Measurements from ENCODE around the gene CHSY1.

Gene CHSY1

DNA sequence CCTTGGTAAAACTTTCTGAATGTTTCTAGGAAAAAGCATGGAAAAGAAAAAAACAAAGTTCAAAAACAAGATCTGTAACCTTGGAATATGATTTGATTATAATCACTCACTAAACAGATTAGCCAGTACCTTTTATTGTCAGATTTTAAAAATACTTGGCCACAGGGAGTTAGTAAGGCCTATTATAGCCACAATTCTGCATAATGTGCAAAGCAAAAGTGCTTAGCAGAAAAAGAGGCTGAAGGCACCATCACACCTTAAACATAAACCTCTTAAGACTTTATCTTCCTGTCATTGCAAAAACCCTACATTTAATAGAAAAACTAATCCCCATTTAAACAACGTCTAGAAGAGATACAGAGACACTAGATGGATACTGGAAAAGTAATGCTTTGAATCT, 41.8 kb downstream of the CHSY1 start:
- DNase-seq: no peak

DNA sequence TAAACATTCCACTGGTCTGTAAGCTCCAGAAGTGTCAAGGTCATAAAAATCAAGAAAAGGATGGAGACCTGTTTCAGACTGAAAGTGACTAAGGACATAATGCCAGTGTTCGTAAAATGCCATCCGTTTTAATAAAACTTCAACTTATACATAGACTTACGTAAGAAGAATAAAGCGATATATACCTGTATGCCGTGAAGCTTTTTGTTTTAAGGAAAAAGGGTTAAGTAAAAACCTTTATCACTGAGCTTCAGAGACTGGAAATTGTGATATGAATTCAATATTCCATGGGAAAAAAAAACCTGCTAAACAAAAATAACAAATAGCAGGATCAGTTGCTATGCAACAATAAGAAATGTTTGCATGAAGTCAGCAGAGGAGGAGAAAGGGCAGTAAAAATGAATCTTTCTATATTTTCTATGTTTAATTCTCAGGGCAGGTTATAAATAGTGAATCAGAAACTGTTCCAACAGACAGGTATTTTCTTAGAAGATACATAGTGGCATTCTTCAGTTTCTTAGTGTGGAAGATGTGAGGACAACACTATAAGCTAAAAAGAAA, 42.5 kb downstream of the CHSY1 start:
- no peak for DNase-seq

DNA sequence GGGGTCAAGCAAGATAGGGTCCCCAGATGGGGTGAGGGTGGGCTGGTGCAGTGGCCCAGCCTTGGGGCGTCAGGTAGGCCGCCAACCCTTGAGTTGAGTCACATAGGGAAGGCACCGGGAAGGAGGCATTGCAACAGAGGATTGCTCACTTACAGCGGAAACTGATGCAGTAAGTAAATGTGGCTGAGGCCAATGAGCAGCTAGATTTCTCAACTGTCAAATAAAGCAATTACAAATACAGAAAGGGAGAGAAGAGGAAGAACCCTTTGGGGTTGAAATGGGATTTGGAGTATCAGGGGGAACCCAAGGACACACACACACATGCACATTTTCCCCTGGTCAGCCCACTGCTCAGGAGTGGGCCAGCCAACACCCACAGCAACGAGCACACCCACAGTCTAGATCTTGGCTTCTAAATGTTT, 44.0 kb downstream of the CHSY1 start:
- no peak for DNase-seq

DNA sequence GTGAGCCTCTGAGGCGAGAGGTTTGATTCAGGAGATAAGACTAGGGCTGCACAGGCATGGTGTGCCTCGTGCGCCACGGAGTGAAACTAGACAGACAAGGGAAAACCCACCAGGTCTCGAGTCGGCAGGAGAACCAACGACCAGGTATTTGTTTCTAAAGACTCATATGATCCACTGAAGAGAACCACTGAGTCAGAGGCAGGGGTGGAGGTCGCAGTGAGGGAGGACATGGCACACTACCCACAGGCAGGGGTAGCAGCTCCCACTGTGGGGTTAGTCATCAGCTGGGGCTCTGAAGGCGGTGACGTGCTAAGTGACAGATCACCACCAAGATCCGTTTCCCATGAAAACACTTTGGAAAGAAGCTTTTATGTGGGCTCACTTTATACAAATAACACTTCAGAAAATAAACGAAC, 45.7 kb downstream of the CHSY1 start:
- DNase-seq: no peak

DNA sequence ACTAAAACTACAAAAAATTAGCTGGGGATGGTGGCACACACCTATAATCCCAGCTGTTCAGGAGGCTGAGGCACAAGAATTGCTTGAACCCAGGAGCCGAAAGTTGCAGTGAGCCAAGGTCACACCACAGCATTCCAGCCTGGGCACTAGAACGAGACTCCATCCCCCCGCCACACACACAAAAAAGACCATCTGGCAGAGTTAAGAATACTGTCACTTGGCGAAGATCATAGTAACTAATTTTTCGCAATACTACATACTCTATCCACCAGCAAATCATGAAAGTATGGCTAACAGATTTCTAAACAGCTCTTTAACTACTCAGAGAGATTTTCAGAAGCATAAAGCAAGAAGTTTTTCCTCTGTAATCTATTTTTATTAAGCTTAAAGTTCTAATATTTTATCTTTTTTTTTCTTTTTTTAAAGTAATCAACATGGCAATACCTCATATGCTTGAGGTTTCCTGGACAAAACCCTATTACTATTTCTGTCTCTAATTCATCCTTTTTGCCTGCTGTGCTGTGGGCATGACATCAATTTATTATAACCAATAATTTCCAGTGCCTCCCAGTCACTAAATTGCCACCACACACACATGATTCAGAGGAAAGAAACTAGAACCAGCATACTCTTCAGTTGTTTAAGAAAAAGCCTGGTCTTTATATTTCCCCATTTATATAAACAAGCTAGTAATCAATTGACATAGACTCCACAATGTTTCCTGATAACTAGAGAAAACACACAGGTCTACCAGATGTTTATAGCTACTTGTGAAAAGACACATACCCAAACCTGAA, 46.9 kb downstream of the CHSY1 start:
- DNase-seq: peak; percentile 3

DNA sequence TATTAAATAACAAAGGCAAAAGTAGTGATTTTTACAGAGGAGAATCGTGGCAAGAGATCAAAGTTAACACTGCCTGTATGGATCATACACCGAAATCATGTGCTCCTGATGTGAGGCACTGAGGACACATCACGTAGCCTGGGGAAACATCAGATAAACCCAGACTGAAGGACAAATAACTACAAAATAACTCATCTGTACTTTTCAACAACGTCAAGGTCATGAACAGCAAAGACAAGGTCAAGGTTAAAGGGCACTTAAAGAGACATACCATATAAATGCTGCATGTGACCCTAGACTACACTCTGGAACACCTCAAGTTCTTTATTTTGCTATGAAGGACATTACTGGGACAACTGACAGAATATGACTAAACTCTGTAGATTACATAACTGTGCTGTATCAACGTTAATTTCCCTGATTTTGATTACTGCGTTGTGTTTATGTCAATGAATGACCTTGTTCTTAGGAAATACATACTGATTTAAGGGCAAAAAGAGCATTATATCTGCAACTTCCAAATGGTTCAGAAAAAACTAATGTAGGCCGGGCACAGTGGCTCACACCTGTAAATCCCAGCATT, 48.1 kb downstream of the CHSY1 start:
- no peak for DNase-seq

DNA sequence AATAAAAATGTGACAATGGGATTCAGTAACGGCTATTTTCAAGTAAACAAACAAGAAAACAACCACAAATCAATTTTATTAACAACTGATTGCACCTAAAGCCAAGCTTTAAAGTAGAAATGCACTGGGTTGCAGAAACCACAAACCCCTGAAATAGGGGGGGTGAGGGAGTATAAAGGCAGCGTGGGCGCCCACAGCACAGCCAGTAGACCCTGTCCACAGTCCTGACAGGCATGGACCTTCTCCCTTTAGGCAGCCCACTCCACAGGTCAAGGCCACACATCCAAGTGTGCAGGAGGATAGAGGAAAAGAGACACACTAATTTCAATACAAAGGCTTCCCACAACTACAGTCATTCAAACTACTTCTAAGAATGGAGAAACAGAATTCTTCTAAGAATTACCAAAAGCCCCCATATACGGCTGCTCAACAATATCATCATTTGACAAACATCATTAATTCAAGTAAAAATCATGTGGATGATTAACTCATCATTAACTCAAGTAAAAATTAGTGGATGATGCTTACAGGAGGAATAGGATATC, 48.7 kb downstream of the CHSY1 start:
- no peak for DNase-seq

DNA sequence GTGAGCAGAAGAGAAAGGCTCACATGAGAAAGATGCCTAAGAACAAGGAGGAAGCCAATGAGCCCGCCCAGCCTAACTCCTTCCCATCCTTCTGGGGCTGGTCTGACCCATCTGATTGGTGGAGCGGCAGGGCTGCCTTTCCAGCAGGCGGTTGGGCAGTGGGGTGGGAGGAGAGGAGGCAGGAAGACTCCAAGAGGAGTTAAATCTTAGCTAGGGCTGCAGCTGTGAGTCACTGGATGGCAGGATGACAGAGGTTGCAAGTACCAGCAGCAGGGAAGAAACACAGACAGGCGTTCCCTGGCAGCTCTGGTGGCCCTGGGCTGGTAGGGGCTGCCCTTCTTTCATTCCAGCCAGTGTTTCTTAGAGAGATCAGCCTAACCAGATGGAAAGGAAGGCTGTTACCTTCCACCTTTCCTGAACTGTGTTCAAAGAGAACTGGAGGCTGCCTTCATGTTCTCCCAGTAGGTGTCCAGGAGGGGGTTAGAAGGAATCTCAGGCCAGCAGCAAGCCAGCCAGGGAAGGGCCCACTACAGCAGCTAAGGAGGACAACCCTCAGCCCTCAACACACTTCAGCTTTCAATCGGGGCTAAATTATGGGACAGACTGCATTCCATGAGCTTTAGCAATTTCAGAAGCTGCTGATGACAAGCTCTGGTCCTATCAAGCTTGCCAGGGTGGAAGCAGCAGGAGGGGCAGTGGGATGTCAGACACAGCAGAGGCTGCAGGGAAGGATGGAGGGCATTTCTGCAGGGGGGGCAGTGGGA, 50.3 kb downstream of the CHSY1 start:
- peak; percentile 77 for DNase-seq

DNA sequence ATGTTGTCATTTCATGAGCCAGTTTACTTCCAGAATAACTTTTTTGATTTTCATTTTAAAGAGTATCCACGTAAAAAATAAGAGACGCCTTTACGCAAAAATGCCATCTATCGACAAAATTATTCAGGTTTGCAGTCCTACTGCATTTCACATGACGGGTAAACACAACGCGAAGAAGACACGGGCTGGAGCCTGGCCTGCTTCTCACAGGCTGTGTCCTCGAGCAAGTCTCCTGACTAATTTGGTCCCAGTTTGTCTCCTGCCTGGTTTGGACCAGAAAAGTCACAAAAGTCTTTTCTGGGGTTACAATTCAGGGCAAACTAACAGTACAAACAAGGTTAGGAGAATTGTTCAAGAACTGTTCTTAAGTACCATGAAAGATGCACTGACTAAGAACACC, 51.7 kb downstream of the CHSY1 start:
- no peak for DNase-seq

DNA sequence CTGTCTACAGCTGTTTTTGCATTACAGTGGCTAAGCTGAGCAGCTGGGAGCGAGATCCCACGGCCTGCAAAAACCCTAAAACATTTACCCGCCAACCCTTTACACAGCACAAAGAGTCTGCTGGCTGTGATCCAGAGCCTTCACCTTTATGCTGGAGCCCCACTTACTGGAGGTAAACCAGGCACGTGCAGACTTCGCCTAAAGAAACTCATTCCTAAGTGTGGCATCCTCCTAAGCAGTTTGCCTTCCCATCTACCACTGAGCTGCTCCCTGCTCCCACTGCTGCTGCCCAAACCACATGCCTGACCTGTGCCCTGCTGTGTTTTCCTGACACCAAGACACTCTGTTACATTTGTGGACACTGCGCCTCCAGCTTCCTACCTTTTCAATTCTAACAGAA, 53.0 kb downstream of the CHSY1 start:
- no peak for DNase-seq

DNA sequence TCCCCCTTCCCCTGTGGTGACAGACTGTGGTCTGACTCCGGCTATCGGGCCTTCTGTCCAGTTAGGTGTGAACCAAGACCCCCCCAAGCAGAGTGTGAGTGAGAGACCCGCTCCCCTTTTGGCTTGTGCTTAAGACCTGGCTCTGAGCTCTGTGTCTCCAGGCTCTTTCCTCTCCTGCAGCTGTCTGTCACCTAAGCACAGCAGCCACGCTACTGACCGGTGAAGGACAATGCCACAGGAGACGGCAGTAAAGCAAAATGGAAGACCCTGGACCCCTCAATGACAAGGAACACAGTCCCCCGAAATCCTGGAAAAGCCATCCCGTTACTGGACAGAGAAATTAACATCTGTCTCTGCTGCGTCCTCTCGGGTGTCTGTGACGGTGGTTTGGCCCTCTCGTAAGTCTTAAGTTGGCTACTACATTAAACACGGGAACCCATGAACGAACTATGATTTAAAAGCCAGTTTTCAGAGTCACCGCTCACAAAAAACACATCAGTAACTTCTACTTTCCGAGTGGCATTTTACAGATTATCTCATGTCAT, 53.7 kb downstream of the CHSY1 start:
- DNase-seq: no peak

DNA sequence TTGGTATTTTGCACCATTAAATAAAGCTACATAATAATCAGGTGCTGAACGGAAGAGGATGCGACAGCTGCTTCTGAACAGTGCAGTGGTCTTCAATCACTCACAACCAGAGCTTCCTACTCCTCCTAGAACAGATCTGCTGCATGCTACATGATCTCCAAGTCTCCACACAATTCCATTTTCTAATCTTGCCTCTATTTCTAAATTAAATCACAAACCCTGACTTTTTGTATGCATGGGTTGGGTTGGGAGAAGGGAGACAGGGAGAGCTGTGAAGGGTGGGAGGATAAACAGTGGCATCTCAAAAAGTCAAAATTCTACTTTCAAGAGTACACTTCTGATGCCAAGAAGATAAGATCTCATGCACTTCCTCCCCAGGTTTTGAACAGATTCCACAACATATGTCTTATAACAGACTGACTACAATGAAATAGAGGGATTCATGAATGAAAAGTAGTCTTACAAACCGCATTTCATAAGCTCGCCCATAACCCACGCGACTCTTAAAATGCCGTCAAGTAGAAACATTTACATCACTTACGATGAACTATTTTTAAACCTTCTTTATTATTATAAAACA, 57.2 kb downstream of the CHSY1 start:
- no peak for DNase-seq

DNA sequence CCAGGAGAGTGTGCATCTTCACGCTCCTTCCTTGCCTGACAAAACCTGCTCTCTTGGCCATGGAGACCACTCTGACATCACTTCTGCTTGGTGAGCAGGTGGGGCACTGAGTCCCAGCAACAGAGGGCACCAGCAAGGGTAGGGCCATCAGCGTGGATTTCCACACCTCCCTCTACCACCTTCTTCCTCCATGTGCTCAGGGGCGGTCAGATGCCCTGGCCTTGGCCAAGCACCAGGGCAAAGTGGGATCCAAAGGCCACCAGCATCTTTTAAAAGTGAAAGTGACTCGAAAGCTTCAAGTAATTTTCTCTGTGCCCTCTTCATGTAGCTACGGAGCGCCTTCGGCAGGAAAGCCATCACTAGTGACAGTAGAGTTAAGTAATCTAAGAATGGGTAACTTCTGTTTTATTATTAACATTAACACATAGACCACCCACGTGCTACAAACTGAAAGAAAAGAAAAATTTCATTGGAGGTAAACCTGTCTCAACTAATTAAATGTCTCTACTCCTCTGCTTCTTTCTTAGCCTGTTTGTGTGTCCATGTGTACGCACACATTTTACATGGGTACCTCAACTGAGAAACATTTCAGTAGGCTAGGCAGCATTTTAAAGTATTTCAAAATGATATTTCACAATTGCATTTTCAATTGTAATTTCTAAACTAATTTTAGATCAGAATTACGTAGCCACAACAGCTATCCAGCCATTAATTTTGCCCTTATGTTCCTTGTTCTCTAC, 57.9 kb downstream of the CHSY1 start:
- no peak for DNase-seq

DNA sequence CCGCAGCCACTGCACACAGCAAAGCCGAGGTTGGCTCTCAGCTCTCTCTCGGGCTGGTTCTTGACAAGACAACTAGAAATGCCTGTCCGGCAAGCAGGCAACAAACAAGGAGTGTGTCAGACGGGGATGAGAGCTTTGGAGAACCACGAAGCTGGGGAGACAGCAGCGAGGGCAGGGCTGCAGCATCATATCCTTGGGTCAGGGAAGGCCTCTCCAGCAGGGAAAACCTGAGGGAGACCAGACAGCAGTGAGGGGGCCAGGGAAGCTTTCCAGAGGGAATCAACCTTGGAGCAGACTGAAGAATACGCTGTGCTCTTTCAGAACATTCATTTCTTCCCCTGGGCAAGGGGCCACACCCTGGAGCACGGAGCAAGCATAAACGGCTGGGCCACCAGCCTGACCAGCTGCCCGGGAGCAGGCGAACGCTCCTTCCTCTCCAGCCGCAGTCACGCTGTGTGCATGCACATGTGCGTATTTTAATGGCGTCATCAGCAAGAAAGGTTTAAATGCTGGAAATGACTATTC, 58.7 kb downstream of the CHSY1 start:
- DNase-seq: no peak

DNA sequence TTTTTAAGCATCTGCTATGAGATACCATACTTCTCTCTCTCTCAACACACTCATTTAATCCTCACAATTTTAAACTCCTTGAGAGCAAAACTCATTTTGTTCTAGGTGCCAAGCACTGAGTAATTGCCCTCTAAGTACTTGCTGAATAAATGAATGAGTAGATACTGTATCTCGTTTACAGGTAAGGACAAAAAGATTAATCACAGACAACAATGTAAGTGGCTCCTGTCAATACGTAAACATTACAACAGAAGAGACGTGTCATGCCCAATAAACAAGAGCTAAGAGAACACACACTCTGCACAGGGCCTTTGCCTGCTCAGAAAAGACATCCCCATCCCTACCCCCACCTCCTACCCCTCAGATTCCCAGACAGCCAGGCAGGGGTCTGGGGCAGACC, 59.8 kb downstream of the CHSY1 start:
- no peak for DNase-seq

DNA sequence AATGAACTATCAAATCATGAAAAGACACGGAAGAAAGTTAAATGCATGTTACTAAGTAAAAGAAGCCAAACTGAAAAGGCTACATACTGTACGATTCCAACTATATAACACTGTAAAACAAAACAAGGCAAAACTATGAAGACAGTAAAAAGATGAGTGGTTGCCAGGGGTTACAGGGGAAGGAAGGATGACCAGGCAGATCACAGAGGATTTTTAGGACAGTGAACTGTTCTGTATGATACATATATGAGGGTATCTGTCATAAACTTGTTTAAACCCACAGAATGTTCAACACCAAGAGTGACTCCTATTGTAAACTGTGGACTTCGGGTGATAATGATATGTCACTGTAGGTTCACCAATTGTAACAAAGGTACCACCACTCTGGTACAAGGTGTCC, 60.6 kb downstream of the CHSY1 start:
- no peak for DNase-seq

DNA sequence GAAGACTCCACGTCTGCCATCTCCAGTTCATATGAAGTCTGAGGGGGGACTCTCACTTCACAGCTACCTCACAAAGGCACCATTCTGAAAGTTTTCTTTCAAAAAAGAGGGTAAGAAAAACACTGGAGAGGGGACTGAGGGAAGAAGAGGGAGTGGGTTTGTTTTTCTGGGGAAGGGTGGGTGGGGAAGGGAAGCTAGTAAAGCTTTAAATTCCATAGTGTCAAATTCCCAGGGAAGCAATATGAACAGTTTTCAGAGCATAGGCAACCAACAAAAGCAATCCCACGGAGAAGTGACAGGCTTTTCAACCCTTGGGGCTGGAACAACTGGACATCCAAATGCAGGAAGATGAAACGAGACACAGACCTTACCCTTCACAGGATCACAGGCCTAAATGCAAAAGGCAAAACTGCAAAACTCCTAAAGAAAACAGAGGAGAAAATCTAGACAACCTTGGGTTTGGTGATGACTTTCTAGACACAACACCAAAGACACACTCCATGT, 61.7 kb downstream of the CHSY1 start:
- no peak for DNase-seq

DNA sequence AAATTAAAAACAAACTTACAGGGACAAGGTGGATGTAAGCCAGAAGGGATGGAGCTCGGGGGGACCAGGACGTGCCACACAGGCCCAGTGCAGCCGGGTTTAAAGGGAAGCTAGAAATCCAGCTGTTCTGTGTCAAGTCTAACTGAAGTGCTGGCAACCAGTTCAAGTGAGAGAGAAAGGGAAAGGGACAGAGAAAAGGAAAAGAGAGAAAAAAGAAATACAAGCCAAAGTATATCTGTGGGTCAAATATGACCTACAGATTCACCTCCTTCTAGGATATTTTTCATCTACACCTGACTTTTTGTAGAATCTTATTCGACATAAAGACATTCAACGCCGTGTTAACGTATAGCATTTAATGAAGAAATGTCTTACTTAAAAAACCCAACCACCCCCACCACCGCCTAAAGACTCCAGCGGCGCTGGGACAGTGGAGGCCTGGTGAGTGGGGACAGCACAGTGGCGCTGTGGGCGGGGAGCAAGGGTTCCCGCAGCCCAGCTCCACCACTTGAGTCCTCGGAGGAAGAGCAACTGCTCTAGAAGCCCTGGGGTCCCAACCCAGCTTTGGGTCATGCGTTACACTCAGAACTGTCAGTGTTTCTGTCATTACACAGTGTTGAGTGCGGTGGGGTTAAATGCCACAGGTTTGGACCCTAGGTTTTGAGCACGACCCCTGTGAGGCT, 62.3 kb downstream of the CHSY1 start:
- DNase-seq: no peak

DNA sequence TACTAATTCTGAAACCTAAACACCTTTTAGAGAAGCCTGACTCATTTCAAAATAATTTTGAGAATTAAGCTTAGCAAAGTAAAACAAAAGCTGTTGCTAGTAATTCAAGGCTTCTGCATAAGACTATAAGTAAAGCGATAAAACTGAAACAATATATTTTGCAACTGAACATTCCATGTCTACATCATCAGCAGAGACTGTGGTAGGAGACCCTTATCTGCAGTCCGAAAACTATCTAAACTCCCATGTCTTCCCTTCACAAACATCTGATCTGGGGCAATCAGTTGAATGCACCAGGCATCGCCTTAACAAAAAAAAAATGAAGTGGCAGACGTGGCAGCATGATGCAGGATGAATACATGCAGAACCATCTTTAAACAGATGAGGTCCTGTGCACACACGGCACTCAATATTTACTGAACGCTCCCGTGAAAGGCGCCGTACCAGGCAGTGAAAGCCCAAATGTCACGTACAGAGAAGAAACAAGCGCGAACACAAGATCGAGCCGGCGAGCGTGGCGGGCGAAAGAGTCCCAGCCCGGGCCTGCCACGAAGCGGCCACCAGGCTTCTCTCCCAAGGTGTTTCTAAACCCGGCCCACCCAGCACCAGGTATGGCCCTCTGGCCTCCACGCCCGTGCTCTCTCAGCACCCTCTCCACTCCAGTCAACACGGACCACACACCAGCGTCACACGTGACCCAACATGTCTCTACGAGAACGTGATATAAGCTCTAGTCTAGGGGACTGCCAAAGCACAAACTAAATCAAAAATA, 63.0 kb downstream of the CHSY1 start:
- no peak for DNase-seq
